NCI-H1048 (cell line): ENCODE measurements around the gene PVR.
"Not testable (repeated sequence)": the region's sequence is repeated elsewhere in the genome, so short reads cannot be mapped to it uniquely, and the experiment has no call there.

Source experiments
- DNase-seq: peaks from one replicate; lab custom pipeline; 2025; lab: John Stamatoyannopoulos, UW

Gene PVR

GRCh38 chr19:44618640-44619357 is 24.9 kb upstream of the PVR start:
- DNase-seq: no peak

- DNase-seq: no peak
Observed at GRCh38 chr19:44620667-44621066, 23.0 kb upstream of the PVR start.

GRCh38 chr19:44621367-44621766 is 22.3 kb upstream of the PVR start:
- DNase-seq: no peak

- no peak for DNase-seq
Observed at GRCh38 chr19:44623080-44623479, 20.6 kb upstream of the PVR start.

GRCh38 chr19:44623626-44624025 is 20.1 kb upstream of the PVR start:
- no peak for DNase-seq

- DNase-seq: no peak
Observed at GRCh38 chr19:44624840-44625354, 18.8 kb upstream of the PVR start.

GRCh38 chr19:44625637-44626036 is 18.1 kb upstream of the PVR start:
- DNase-seq: not testable (repeated sequence)

GRCh38 chr19:44626048-44626624 is 17.6 kb upstream of the PVR start:
- no peak for DNase-seq

- DNase-seq: no peak
Observed at GRCh38 chr19:44627631-44628030, 16.1 kb upstream of the PVR start.

- no peak for DNase-seq
Observed at GRCh38 chr19:44628793-44629192, 14.9 kb upstream of the PVR start.

- not testable (repeated sequence) for DNase-seq
Observed at GRCh38 chr19:44631611-44632010, 12.1 kb upstream of the PVR start.

GRCh38 chr19:44634058-44634457 is 9.7 kb upstream of the PVR start:
- not testable (repeated sequence) for DNase-seq

- no peak for DNase-seq
Observed at GRCh38 chr19:44634785-44635184, 8.9 kb upstream of the PVR start.

GRCh38 chr19:44635581-44636438 is 7.9 kb upstream of the PVR start:
- DNase-seq: no peak

GRCh38 chr19:44636439-44637389 is 7.0 kb upstream of the PVR start:
- no peak for DNase-seq

GRCh38 chr19:44637390-44637764 is 6.3 kb upstream of the PVR start:
- DNase-seq: no peak

- no peak for DNase-seq
Observed at GRCh38 chr19:44640518-44640917, 3.2 kb upstream of the PVR start.

GRCh38 chr19:44641501-44642265 is 2.0 kb upstream of the PVR start:
- no peak for DNase-seq

GRCh38 chr19:44642377-44642776 is 1.3 kb upstream of the PVR start:
- no peak for DNase-seq

- DNase-seq: no peak
Observed at GRCh38 chr19:44644402-44645016, 799 bp downstream of the PVR start.
